Keratinocyte (primary cell): ENCODE results near the gene ADGRF1. TPM values are rescaled to one million over a fixed set of nuclear protein-coding genes. Genes with fewer than 3 reads are reported as not detected.

Experiments used
- DNase-seq: peaks from one replicate; pipeline ENCODE4 v3.0.0-alpha.2; 2011; ENCODE audit warnings: low read depth, missing footprints, low spot score
- FAIRE-seq: peaks from 2 replicates; lab custom pipeline; 2011; peaks lifted over from hg19 to GRCh38; lab: Jason Lieb, UNC
- H2AFZ ChIP-seq: 2 replicates; pipeline ENCODE4 v1.6.0; 2012; ENCODE audit warnings: low read length, control low read depth, inconsistent platforms; ENCODE audit not compliant: control insufficient read depth
- H3K27ac ChIP-seq: 2 replicates; pipeline ENCODE4 v1.5.1; 2011; ENCODE audit warnings: low read length; ENCODE audit not compliant: control insufficient read depth, insufficient read depth
- H3K27me3 ChIP-seq: 3 replicates; pipeline ENCODE4 v1.6.0; 2011; ENCODE audit warnings: low read length; ENCODE audit not compliant: control insufficient read depth, insufficient read depth; ENCODE audit errors: extremely low read depth
- H3K36me3 ChIP-seq, 2 experiments: 2 replicates in 1 of 2; 3 replicates in 1 of 2; pipeline ENCODE4 v1.5.1; 2011; ENCODE audit warnings: low read length in 2 of 2, mild to moderate bottlenecking in 1 of 2; ENCODE audit not compliant: control insufficient read depth in 2 of 2, insufficient read depth in 2 of 2; ENCODE audit errors: extremely low read depth in 1 of 2
- H3K4me1 ChIP-seq: 3 replicates; pipeline ENCODE4 v1.5.1; 2011; ENCODE audit warnings: low read length; ENCODE audit not compliant: control insufficient read depth, insufficient read depth; ENCODE audit errors: extremely low read depth
- H3K4me2 ChIP-seq: 3 replicates; pipeline ENCODE4 v1.6.0; 2011; ENCODE audit warnings: low read depth, low read length; ENCODE audit not compliant: control insufficient read depth, insufficient read depth; ENCODE audit errors: extremely low read depth
- H3K4me3 ChIP-seq, 3 experiments: fragments of 200-600 bp in 1 of 3; sonication (generic) in 1 of 3; 2 replicates in 2 of 3; 3 replicates in 1 of 3; pipeline ENCODE4 v1.5.1; 2011 to 2016; ENCODE audit warnings: low read length in 3 of 3, mild to moderate bottlenecking in 3 of 3, control low read depth in 2 of 3, inconsistent platforms in 1 of 3, low read depth in 1 of 3, mixed read lengths in 1 of 3, mixed run types in 1 of 3, moderate library complexity in 1 of 3; ENCODE audit not compliant: control insufficient read depth in 2 of 3, insufficient read depth in 2 of 3; ENCODE audit errors: extremely low read depth in 1 of 3
- H3K79me2 ChIP-seq: 2 replicates; pipeline ENCODE4 v1.6.0; 2012; ENCODE audit warnings: low read length; ENCODE audit not compliant: control insufficient read depth, insufficient read depth
- H3K9ac ChIP-seq: 3 replicates; pipeline ENCODE4 v1.6.0; 2011; ENCODE audit warnings: low read length; ENCODE audit not compliant: control insufficient read depth, insufficient read depth; ENCODE audit errors: extremely low read depth
- H3K9me1 ChIP-seq: 3 replicates; pipeline ENCODE4 v1.6.0; 2011; ENCODE audit warnings: low read length; ENCODE audit not compliant: control insufficient read depth, insufficient read depth; ENCODE audit errors: extremely low read depth
- H3K9me3 ChIP-seq: 2 replicates; pipeline ENCODE4 v1.5.1; 2012; ENCODE audit warnings: low read depth, low read length; ENCODE audit not compliant: control insufficient read depth
- H4K20me1 ChIP-seq: 3 replicates; pipeline ENCODE4 v1.6.0; 2011; ENCODE audit warnings: low read length; ENCODE audit not compliant: control insufficient read depth, insufficient read depth; ENCODE audit errors: extremely low read depth
- EZH2 ChIP-seq: IDR thresholded peaks from one replicate; pipeline ENCODE4 v1.6.1; 2012; ENCODE audit warnings: inconsistent platforms, mild to moderate bottlenecking, low read length, moderate library complexity
- dilution Hi-C: fragments of 300-500 bp; cut with MboI; formaldehyde crosslinking; loops from one replicate; pipeline ENCODE4 v1.7.0; 2020; ENCODE audit warnings: low sequenced_read_pairs; ENCODE audit not compliant: extremely low pct_ligation_motif_present
- polyA plus RNA-seq, 5 experiments: library from polyadenylated mRNA; depleted of rRNA in 3 of 5; stranded (reverse) in 3 of 5; stranded (forward) in 1 of 5; unstranded in 1 of 5; fragments of >200 nt; gene quantifications; 1 replicate in 1 of 5; 2 replicates in 3 of 5; 3 replicates in 1 of 5; pipeline versions ENCODE4 v1.2.1 to v1.2.3, GENCODE V29; 2011 to 2012; ENCODE audit warnings: missing spikeins in 2 of 5, low read depth in 1 of 5, low replicate concordance in 1 of 5
- TF ChIP-seq, protein P1 (sequence below), 3 experiments: IDR thresholded peaks in 1 of 3; conservative IDR thresholded peaks in 1 of 3; optimal IDR thresholded peaks in 1 of 3; 2 replicates in 2 of 3; 3 replicates in 1 of 3; pipeline versions ENCODE3 to v1.5.1; 2011; ENCODE audit warnings: low read length in 3 of 3, mild to moderate bottlenecking in 3 of 3, moderate library complexity in 2 of 3, control low read depth in 1 of 3, inconsistent platforms in 1 of 3; ENCODE audit not compliant: insufficient read depth in 2 of 3; ENCODE audit errors: extremely low read depth in 1 of 3

The ADGRF1 gene
- polyA plus RNA-seq, 1 donor (not counting 4 experiments of a cell fraction or from before 2014, with no cell fraction given): 43.9 TPM

DNA sequence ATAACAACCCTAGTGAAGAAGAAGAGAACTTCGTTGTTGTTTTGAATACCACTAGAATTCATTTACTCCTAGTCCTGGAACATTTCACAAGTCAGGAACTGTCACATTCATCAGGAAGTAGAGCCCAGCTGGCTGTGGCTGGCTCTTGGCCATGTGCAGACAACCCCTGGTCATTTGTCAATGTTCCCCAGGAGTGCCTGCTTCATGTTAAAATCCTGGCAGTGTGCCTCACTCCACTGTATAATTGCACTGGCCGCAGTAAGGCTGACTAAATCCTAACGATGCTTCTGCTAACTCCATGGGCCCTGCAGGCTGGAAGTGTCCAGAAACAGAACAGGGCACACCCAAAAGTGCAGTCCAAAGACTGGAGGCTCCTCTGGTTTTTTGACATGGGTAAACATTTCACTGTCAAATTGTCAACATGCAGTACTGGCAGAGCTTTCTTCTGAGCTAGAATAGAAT, 41.5 kb upstream of the ADGRF1 start:
- H3K27ac ChIP-seq: no peak overlapping the region
- H4K20me1 ChIP-seq: no peaks in the 10 kb centered on the region
- no peaks in the 10 kb centered on the region for H3K9me3 ChIP-seq
- TF ChIP-seq, protein P1, sequence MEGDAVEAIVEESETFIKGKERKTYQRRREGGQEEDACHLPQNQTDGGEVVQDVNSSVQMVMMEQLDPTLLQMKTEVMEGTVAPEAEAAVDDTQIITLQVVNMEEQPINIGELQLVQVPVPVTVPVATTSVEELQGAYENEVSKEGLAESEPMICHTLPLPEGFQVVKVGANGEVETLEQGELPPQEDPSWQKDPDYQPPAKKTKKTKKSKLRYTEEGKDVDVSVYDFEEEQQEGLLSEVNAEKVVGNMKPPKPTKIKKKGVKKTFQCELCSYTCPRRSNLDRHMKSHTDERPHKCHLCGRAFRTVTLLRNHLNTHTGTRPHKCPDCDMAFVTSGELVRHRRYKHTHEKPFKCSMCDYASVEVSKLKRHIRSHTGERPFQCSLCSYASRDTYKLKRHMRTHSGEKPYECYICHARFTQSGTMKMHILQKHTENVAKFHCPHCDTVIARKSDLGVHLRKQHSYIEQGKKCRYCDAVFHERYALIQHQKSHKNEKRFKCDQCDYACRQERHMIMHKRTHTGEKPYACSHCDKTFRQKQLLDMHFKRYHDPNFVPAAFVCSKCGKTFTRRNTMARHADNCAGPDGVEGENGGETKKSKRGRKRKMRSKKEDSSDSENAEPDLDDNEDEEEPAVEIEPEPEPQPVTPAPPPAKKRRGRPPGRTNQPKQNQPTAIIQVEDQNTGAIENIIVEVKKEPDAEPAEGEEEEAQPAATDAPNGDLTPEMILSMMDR (optimal IDR thresholded peaks at IDR 0.05 in 1 of 3, IDR thresholded peaks at IDR 0.05 in 1 of 3, conservative IDR thresholded peaks at IDR 0.05 in 1 of 3; ENCODE audit: extremely low read depth in 1 of 3, insufficient read depth in 2 of 3, low read length in 3 of 3): no peak
- TF ChIP-seq EZH2: no peak
- no peaks in the 10 kb centered on the region for H3K9me1 ChIP-seq
- H3K79me2 ChIP-seq: no peaks in the 10 kb centered on the region
- no peak overlapping the region for H3K4me3 ChIP-seq
- H3K4me1 ChIP-seq: peaks cover 11% of the 10 kb centered on the region
- FAIRE-seq: peak; percentile 87
- dilution Hi-C loops: no loop called here
- no peak overlapping the region for H3K9ac ChIP-seq
- peak overlapping the region; percentile 8 for H3K4me2 ChIP-seq
- H3K36me3 ChIP-seq: no peaks in the 10 kb centered on the region
- H2AFZ ChIP-seq: no peak overlapping the region
- DNase-seq: no peak
- no peaks in the 10 kb centered on the region for H3K27me3 ChIP-seq

DNA sequence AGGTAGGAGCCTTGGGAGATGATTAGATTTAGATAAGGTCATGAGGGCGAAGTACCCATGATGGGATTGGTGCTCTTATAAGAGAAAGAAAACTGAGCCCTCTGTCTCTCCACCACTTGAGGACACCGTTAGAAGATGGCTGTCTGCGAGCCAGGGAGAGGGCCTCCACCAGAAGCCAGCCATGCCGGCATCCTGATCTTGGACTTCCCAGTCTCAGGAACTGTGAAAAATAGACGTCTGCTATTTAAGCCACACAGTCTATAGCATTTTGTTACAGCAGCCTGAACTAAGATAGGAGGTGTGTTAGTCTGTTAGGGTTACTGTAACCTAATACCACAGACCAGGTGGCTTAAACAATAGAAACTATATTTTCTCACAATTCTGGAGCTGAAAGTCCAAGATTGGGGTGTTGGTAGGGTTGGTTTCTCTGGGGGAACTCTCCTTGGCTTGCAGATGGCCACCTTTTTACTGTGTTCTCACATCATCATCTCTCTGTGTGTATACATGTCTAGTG, 38.0 kb upstream of the ADGRF1 start:
- Histone ChIP-seq H3K9ac (no peak overlapping the region), H3K27ac (no peak overlapping the region), H3K4me2 (no peak overlapping the region), H3K9me3 (no peaks in the 10 kb centered on the region), H3K4me1 (peaks cover 21% of the 10 kb centered on the region), H3K9me1 (no peaks in the 10 kb centered on the region), H4K20me1 (no peaks in the 10 kb centered on the region), H3K27me3 (no peaks in the 10 kb centered on the region), H3K79me2 (no peaks in the 10 kb centered on the region), H2AFZ (no peak overlapping the region), H3K36me3 (no peaks in the 10 kb centered on the region), H3K4me3 (no peak overlapping the region)
- TF ChIP-seq EZH2: no peak
- TF ChIP-seq, protein P1 (optimal IDR thresholded peaks at IDR 0.05 in 1 of 3, IDR thresholded peaks at IDR 0.05 in 1 of 3, conservative IDR thresholded peaks at IDR 0.05 in 1 of 3; ENCODE audit: extremely low read depth in 1 of 3, insufficient read depth in 2 of 3, low read length in 3 of 3): no peak
- dilution Hi-C loops: no loop called here
- FAIRE-seq: no peak
- no peak for DNase-seq
